AG04450 (cell line): ENCODE measurements around the gene OR1D2. TPM values are rescaled to one million over a fixed set of nuclear protein-coding genes. Genes with fewer than 3 reads are reported as not detected.
A peak's percentile ranks its signal among the peaks of the same experiment; 100 is the strongest.

Experiments used
- CTCF ChIA-PET: fragments of 300-600, 350-600 bp; formaldehyde crosslinking; extraction: SDS; loops from one replicate; lab custom pipeline; 2022; ENCODE audit warnings: antibody characterized with exemption, inconsistent platforms; lab: Charles Lee
- POLR2A ChIA-PET: fragments of 350-600 bp; formaldehyde crosslinking; extraction: SDS; loops from one replicate; lab custom pipeline; 2021; ENCODE audit warnings: antibody characterized with exemption, inconsistent platforms; lab: Yijun Ruan, JAX
- DNase-seq: peaks from one replicate; pipeline ENCODE4 v3.0.0-alpha.2; 2011; ENCODE audit warnings: low read depth, low spot score
- H3K27ac ChIP-seq: one replicate; pipeline ENCODE4 v1.5.1; 2012; ENCODE audit warnings: low read depth, low read length, control low read depth
- H3K27me3 ChIP-seq: one replicate; pipeline ENCODE4 v1.6.0; 2012; ENCODE audit warnings: low read length; ENCODE audit not compliant: control insufficient read depth, insufficient read depth
- H3K4me3 ChIP-seq: 2 replicates; pipeline ENCODE4 v1.5.1; 2011; ENCODE audit warnings: mild to moderate bottlenecking, low read depth, low read length, control low read depth
- H3K9me3 ChIP-seq: 2 replicates; pipeline ENCODE4 v1.5.1; 2012; ENCODE audit warnings: low read length; ENCODE audit not compliant: control insufficient read depth, insufficient read depth
- polyA plus RNA-seq: library from polyadenylated mRNA; depleted of rRNA; stranded (reverse); fragments of >200 nt; gene quantifications from 2 replicates; pipeline ENCODE4 v1.2.3, GENCODE V29; 2011
- TF ChIP-seq, protein P1 (sequence below): IDR thresholded peaks from 2 replicates; pipeline ENCODE4 v1.5.1; 2011; ENCODE audit warnings: low read depth, low read length, control low read depth, inconsistent platforms

Gene OR1D2
- polyA plus RNA-seq, 1 experiment, result not detected

GRCh38 chr17:3049705-3050295 is 54.4 kb downstream of the OR1D2 start:
- peaks cover 8% of the 10 kb centered on the region; the same call in 1 of the 2 replicates for H3K9me3 ChIP-seq
- ChIA-PET POLR2A (interaction anchor here (2.0 kb wide), 1 partner anchor 587 kb away, joined by 7 read pairs; the partner anchor contains the start of genes CTNS and SHPK), CTCF (interaction anchor here (1.0 to 4.0 kb wide), 3 partner anchors 10 to 598 kb away, joined by 3 to 28 read pairs (median 12); no protein-coding TSS in a partner anchor)
- TF ChIP-seq, protein P1, sequence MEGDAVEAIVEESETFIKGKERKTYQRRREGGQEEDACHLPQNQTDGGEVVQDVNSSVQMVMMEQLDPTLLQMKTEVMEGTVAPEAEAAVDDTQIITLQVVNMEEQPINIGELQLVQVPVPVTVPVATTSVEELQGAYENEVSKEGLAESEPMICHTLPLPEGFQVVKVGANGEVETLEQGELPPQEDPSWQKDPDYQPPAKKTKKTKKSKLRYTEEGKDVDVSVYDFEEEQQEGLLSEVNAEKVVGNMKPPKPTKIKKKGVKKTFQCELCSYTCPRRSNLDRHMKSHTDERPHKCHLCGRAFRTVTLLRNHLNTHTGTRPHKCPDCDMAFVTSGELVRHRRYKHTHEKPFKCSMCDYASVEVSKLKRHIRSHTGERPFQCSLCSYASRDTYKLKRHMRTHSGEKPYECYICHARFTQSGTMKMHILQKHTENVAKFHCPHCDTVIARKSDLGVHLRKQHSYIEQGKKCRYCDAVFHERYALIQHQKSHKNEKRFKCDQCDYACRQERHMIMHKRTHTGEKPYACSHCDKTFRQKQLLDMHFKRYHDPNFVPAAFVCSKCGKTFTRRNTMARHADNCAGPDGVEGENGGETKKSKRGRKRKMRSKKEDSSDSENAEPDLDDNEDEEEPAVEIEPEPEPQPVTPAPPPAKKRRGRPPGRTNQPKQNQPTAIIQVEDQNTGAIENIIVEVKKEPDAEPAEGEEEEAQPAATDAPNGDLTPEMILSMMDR, result no peak
- H3K4me3 ChIP-seq, result no peak overlapping the region; the same call in 1 of the 2 replicates
- H3K27ac ChIP-seq, result no peak overlapping the region
- no peak for DNase-seq
- no peaks in the 10 kb centered on the region for H3K27me3 ChIP-seq

DNA sequence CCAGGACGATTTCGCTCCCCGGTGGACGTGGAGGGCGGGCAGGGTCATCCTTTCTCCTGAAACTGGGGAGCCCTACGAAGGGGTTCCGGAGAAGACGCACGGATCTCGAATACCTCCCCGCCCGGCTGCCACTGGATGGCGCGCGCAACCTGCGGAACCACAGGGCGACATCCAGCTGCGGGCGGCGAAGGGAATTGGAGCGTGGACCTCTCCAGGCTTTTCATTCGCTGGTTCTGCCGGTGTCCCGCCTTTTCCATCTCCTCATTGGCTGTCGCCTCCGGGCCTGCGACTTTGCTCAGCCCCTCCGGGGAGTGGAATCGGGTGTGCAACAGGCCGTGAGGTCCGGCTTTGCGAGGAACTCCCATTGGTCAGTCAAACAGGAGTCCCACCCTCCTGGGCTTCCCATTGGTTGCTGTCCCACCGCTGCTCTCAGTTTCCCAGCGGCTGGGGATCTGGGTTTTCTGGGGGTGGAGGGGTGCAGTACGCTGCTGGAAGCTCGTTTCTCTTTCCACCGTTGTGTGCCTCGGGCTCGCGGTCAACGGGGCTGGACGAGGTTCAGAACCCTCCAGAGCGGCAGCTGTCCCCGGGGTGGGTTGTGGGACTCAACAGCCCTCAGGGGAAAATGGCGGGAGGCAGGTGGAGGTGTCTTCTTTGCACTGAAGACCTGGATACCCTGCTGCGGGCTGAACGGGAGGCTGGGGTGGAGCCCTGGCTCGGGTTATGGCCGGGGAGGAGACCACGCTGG is 55.3 kb downstream of the OR1D2 start:
- CTCF ChIA-PET, result interaction anchor here (0.6 to 4.0 kb wide), 9 partner anchors 9 to 599 kb away, joined by 3 to 28 read pairs (median 6); partner anchors contain the start of genes CTNS and SHPK
- peak overlapping the region; percentile 65 for H3K27ac ChIP-seq
- H3K27me3 ChIP-seq, result no peaks in the 10 kb centered on the region
- POLR2A ChIA-PET, result interaction anchor here (0.6 to 2.0 kb wide), 4 partner anchors 210 to 599 kb away, joined by 3 to 7 read pairs (median 4); partner anchors contain the start of genes CTNS and SHPK
- TF ChIP-seq, protein P1, result peak; percentile 60
- DNase-seq, result peak; percentile 94
- H3K4me3 ChIP-seq, result peak overlapping the region; percentile 76
- H3K9me3 ChIP-seq, result peaks cover 17% of the 10 kb centered on the region

GRCh38 chr17:3046753-3047152 is 57.5 kb downstream of the OR1D2 start:
- no peak overlapping the region for H3K27ac ChIP-seq
- ChIA-PET CTCF (interaction anchor here (1.1 to 4.0 kb wide), 2 partner anchors 601 to 691 kb away, joined by 3 to 28 read pairs; no protein-coding TSS in a partner anchor), POLR2A (interaction anchor here (0.7 kb wide), 1 partner anchor 962 kb away, joined by 6 read pairs; no protein-coding TSS in a partner anchor)
- TF ChIP-seq, protein P1, result no peak
- H3K27me3 ChIP-seq, result no peaks in the 10 kb centered on the region
- peaks cover 24% of the 10 kb centered on the region for H3K9me3 ChIP-seq
- DNase-seq, result no peak
- H3K4me3 ChIP-seq, result no peak overlapping the region

- ChIA-PET CTCF (interaction anchor here (0.7 kb wide), 1 partner anchor 214 kb away, joined by 4 read pairs; no protein-coding TSS in a partner anchor), POLR2A (no interaction called here)
- no peak overlapping the region for H3K4me3 ChIP-seq
- no peak overlapping the region for H3K27ac ChIP-seq
- H3K9me3 ChIP-seq, result peaks cover 19% of the 10 kb centered on the region
- no peaks in the 10 kb centered on the region for H3K27me3 ChIP-seq
- DNase-seq, result no peak
- TF ChIP-seq, protein P1, result no peak; the same call in 1 of the 2 replicates
Observed at GRCh38 chr17:3043737-3044365, 60.4 kb downstream of the OR1D2 start.
